Superior temporal gyrus (tissue), 1 donor: ENCODE results near the gene TANC2.

Source experiments
- DNase-seq: peaks from one replicate; pipeline ENCODE4 v3.0.0-alpha.2; 2016; ENCODE audit errors: extremely low spot score

The TANC2 gene

DNA sequence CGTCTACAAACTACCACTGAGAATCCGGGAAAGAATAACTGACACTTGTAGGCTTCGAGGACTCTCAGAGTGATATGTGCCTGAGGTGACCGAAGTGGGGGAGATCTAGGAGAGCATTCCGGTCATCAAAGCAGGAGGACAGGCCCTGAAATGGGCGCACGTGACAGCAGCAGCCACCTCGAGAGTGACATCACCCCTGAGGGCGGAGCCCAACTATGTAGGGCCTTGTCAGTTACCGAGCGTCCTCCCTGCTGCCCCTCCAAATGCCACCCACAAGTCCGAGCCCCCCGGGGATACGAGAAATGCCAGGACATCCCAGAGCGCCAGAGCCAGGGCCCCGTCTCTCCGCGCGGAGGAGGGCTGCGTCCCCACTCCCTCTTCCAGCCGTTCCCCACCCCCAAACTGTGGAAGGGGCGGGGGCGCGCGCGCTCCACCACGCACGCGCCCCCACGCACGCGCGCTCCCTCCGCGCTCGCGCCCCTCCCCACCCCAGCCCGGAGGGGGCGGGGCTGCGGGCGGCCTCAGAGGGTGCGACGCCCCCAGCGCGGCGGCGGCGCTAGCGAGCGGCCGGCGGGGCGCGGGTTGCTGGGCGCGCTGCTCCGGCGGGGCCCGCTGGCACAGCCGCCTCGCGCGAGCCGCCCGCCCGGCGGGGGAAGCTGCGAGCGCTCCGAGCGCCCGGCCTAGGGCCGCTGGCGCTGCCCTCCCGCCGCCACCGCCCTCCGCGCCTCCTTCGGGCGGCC is at the start of gene TANC2:
TSS of gene TANC2 (plus strand) at position 550 of the 740 bp plus-strand sequence. CDS start 43,325 bp downstream, outside the sequence.
- peak; percentile 88 for DNase-seq

DNA sequence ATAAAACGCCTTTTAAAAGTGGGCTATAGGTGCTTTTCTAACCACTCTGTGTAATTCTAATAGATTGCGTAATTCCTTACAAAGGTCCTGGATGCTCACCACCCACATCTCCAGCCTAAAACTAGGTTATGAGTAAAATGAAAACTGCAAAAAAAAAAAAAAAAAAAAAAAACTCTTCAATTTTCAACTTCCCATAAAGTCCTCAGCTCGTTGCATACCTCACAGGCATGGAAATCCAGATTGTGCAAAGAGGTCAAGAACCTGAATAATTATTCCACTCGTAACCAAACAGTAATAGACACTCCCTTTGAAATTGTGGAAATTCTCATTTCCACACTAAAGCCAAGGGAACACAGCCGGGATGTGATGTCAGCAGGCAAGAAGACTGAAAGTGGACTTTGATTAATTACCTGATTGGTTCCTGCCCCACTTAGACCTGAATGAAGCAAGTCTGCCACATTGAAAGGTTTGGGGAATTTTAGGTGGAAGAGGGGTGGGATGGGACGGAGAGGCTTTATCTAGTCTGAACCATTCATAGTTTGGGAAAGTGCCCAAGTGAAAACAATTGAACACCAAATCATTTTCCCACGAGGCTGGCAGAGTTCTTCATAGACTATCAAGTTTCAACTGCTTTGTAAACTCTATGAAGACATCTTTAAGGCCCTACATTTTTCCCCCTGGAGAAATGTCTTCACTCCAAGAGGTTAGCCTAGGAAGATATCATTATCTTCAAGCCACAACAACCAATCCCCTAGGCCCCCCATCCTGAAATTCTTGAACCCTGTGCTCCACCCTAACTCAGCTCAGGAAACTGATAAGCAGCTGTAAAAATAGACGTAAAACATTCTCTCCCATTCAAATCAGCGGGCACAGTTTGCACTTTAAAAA is 49.1 kb upstream of the TANC2 start:
- no peak for DNase-seq

DNA sequence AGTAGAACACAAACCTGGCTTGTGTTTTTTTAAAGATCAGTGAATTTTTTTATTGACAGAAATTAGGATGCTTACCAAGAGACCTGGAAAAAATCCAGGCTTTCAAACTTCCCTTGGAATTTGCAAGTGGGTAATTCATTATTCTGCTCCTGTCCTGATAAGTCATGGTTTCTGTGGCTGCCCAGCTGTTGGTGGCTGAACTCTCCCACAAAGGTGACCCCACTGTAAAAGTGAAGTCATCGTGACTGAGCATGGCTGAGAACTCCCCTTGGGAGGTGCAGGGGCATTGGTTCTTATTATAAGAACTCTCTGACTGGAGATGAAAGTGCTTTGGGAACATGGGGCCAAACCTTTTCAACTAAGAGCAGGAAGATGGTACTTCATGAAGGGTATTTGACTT is 46.6 kb upstream of the TANC2 start:
- no peak for DNase-seq

DNA sequence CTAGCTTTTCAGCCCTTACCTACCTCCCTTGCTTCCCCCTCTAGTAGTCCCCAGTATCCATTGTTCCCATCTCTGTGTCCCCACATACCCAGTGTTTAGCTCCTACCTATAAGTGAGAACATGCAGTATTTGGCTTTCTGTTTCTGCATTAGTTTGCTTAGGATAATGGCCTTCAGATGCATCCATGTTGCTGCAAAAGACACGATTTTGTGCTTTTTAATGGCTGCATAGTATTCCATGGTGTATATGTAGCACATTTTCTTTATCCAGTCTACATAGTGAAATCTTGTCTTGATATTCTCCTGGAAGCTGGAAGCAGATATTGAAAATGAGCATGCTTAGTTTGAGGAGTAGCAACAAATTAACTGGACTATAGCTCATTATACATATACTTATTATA is 45.7 kb upstream of the TANC2 start:
- DNase-seq = no peak

DNA sequence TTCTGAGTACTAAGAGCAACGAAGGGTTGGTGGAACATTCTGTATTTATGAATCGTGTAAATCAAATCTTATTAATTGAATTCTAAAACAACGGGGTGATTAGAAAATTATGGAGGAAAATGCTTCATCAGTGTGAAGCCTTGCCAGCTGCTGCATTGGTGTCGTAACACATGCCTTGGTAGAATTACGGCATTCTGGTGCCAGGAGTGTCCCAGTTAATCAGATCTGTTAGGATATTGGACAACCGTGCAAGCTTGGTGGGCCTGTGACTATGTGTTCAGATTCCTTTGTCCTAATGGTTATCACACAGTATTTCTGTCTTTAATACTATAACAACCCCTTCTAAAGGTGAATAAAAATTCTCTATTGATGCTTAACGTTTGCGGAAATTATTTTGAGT is 44.2 kb upstream of the TANC2 start:
- DNase-seq = no peak

DNA sequence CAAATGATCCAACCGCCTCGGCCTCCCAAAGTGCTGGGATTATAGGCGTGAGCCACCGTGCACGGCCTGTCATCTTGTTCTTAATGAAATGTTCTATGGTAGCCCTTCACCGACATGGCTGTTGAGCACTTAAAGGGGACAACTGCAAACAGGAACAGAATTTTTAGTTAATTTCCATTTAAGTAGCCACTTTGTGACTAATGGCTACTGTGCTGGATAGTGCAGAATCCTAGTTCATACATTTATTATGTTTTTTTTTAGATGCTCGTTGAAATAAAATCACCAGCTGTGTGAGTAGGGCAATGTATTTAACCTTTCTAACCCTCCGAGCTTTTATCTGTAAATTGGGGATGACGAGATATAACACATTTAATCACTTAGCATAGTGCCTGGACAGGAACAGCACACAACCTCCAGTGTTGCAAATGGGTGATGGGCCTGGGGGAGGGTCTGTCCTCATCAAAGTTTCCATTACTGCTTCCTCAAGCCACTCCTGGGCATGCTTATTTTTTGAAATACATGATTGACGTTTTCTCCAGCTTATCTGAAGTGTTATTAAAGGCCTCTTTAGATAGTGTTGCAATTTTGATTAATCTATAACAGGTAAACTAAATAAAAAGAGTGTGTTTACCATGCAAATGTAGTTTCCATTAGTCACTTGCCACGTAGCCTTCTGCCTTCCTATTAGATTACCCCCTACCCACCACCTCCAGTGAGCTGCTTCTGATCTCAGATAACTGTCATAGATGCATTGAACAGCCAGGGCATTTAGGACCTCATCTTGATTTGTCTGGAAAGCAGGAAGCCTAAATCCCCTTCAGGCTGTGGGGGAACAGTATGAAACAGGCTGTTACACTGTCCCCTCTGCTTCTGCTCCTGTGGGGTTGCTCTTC is 42.5 kb upstream of the TANC2 start:
- no peak for DNase-seq

DNA sequence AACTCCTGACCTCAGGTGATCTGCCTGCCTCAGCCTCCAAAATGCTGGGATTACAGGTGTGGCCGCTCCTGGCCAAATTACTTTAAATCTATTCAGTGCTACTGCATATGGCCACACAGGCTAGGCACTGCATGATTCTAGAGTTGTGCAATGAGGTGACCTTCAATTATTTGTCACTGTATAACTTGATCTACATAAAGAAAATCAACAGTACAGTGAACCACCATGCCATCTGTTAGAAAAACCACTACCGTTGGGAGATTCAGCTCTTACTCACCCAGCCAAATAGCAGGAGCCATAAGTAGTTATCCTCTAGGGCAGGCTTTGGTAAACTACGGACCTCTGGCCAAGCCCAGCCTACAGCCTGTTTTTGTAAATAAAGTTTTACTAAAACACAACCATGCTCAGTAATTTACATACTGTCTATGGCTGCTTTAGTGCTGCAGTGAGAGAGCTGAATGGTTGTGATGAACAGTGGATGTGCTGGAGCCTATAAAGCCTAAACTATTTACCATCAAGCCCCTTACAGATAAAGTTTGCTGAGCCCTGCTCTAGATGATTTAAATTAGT is 40.7 kb upstream of the TANC2 start:
- no peak for DNase-seq

DNA sequence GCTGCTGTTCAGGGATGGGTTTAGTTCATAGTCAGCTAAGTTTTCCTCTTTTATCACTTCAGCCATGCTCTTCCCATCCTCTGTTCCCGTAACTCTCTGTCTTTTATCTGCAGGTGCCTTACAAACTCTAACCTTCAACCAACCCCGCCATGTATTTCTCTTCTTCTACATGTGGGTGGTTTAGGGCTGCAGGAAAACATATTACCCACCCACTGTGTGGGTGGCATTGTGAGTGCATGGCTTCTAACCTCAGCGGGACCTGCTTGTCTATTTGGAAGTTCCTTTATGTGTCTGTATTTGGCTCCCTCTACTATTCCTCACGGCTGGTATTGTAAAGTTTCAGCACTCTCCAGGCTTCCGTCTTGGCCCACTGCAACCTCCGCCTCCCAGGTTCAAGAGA is 39.0 kb upstream of the TANC2 start:
- no peak for DNase-seq

DNA sequence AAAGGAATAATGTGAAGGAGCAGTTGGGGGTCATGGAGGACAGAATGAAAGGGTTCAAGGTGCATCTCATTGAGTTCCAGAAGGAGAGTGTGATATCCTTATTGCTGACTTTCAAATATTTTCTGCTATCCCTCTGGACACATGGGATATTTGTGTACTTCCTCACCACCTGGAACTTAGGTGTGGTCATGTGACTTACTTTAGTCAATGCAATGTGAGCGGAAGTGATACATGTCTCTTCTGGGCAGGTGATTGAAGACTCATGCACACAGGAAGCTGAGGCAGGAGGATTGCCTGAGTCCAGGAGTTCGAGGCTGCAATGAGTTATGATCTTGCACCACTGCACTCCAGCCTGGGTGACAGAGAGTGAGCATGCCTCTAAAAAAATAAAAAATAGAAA is 36.7 kb upstream of the TANC2 start:
- no peak for DNase-seq

DNA sequence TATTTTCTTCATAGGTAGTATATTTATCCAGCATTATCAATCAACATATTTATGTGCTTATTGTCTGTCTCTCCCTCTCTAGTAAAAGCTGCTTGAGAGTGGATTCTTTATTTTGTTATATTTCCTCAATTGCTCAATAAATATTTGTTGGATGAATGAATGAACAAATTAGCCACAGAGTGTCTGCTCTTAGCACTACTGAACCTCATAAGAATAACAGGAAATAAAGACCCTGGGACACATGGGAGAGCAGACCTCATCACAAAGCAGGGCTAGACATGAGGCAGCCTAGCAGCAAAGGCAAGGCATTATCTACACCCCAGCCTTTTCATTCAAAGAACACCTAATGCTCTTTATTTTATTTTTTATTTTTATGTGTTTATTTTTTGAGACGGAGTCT is 34.9 kb upstream of the TANC2 start:
- DNase-seq = no peak

DNA sequence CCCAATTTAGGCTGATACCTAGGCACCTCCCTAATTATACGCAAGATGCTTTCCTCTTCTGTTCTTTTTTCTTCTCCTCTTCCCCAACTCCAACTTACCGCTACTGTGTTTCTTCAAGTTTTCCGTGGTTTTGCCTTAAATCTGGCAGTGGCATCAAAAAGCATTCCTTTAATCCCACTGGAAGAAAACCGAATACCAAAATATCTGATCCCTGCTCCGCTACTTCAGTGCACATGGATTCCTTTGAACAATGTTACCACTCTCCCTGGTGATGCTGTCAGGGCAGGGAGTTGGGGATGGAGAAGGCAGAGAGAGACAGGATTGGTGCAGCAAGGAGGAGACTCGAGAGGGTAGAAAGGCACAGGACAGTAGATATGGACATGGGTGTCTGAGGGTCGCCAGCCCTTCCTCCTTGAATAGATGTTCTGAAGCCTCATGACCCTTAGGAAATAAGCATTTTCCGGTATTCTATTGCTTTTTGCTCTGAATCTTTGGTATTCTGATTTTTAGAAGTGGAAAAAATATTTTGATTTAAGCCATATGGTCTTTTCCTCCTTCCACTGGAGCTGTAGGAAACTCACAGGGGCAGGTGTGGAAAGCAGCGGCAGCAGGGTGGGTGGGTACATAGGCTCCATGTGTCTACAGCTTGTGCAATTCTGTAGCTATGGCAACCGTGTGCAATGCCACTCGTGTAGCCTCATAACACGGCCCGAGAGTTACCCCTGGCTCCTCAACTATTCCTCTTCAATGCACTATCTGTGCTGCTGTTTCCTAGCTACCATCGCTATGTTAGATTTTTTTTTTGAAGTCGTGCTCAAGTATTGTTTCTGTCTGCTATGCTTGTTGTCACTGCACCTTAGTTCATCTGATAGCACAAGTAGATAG is 32.3 kb upstream of the TANC2 start:
- DNase-seq = peak; percentile 28

DNA sequence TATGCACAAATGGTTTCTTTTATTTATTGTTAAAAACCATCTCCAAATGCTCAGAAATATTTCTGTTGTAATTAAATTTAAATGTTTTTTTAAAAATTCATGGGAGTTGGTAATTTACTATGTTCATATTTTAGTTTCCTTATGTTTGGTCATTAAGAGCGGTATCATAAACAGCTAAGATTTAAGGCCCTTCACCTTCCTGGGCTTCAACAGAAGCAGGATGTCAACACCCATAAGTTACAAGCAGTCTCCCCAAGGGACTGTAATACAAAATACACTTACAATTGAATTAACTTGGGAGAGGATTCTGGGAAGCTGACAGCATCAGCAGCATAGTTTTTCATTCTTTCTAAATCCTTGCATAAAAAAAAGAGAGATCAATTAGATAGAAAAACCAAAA is 30.9 kb upstream of the TANC2 start:
- no peak for DNase-seq

DNA sequence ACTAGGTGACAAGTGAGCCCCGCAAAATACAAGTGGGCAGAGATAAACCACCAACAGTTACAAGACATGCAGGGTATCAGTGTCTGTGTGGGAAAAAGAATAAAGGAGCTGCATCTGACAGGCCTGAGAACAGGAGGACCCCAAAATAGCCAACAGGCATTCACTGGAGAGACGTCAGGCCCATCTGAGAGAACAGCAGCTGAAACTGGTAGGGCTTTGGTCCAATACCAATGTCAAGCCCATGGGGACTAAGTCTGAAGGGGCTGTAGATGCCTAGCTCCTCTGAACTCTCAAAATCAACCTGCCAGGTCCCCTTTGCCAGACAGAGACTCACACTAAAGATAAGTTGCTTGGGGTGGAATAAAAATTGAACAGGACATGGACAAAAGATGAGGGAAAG is 30.5 kb upstream of the TANC2 start:
- no peak for DNase-seq

DNA sequence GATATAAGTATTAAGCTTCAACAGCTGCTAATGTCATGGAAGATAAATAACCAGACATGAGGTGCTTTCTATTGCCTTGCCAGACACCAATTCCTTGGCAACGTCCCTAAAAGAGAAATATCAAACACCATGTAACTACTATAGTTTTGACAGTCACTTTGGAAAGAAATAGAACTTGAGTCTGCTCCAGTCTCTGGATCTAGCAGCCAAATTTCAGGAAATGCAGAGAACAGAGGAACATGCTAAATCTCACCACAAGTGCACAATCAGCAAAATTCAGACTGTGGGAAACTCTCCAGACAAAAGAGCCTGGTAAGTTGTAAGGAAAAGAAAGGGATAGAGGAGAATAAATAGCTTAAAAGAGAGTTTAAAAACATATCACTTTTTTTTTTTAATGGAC is 28.4 kb upstream of the TANC2 start:
- DNase-seq = no peak

DNA sequence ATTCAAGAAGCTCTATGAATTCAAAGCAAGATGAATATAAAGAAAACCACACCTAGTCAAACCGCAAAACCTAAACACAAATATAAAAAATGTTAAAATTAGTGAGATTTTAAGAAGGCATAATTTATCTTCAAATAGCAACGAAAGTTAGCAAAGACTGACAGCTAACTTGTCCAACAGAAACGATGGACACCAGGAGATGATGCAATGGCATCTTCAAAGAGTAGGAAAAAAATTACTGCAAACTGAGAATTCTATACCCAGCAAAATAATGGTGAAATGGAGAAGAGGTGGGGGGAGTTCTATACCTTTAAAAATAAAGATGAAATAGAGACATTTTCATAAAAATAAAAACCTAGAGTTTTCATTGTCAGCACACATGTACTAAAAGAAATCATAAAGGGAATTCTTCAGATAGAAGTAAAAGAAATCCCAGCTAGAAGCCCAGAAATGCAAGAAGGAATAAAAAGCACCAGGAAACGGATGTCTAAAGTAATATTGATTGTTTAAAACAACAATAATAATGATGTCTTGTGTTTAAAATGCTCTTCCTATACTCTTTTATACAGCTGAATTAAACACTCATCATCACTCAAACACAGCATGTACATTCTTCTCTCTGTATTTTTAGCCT is 24.6 kb upstream of the TANC2 start:
- DNase-seq = no peak

DNA sequence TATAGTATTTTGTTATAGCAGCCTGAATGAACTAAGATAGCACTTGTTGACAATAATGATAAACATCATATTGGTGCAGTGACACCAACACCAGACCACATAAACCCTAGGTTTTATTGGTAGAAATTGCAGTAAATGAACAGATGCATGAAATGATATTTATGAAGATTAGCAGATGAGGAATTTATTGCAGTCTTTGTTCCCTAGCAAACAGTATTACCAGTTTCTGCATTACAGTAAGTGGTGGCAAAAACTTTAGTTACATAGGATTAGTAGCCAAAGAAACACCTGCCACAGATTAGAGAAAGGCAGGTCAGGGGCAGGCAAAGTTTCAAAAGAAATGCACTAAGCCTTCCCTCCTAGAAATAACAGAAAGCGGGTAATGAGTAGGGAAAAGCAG is 17.7 kb upstream of the TANC2 start:
- DNase-seq = no peak

DNA sequence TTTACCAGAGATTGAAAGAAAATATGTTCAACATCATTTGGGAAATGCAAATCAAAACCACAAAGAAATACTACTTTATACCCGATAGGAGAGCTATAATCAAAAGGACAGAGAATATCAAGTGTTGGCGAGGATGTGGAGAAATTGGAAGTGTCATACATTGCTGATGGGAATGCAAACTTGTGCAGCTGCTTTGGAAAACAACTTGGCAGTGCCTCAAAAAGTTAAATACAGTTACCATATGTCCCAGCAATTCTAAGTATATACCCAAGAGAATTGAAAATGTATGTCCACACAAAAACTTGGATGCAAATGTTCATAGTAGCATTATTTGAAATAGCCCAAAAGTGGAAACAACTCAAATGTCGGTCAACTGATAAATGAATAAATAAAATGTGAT is 17.0 kb upstream of the TANC2 start:
- no peak for DNase-seq

DNA sequence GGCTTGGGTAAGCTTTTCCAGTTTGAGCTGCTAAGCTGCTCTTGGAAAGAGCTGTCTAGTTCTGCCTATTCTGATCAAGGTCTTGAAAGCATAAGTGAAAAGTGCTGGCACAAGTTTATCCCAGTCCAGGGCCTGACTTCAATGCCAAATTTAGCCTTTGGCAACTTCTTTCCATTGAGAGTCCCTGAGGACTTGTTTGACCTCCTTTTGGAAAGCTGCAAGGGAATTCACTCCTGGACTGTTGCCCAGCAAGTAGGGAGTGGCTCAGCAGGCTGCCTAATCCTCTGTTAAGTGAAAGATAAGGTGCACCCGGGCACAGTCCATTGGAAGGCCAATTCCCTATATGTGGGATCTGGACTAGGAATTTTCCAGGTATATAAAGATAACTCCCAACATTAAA is 16.0 kb upstream of the TANC2 start:
- DNase-seq = no peak

DNA sequence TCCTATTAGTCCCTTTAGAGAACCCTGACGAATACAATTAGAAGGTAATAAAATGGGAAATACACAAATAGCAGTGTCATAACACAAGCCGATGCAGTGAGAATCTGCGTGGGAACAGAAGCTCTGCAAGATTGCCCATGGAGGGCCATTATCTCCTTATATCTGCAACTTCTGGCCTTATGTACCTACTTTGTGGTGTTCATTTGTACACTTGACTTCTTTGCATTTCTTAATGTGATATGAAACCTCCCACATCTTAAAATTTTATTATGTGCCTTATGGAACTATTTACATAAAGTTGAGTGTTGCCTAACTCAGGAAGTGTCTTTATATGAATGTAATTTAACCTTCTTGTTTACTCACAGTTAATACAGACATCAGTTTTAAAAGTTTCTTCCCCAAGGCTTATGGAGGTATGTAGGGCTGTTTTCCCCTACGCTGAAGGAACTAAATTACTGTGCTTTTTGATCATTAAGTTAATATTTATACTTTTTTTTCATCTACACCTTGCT is 10.1 kb upstream of the TANC2 start:
- DNase-seq = no peak

DNA sequence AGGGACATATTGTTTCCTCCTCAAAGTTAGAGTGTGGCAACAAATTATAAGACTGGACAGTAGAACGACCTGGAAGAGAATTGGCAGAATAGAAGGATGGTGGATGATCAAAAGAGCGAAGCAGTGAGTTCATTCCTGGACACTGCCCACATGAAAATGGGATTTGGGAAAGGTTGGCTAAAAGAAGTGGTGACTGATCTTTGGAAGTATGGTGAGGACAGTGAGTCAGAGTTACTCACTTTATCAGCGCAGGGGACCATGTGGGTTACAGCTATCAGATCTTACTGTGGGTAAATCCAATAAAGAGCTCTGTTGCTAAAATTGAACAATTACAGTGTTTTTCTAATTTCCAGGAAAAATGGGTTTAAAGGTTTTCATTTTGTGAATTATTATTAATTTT is 2.7 kb upstream of the TANC2 start:
- DNase-seq = no peak
